Calu3 (cell line): ENCODE data around the gene ADGRA1. TPM values are rescaled to one million over a fixed set of nuclear protein-coding genes. Genes with fewer than 3 reads are reported as not detected.
A peak's percentile ranks its signal among the peaks of the same experiment; 100 is the strongest.

Experiments used
- BruUV-seq: library from RNA; stranded (reverse); fragments of 400-500 nt; replicated peaks from 2 replicates; lab custom pipeline; 2021; lab: Mats Ljungman, UMichigan
- CTCF ChIA-PET: fragments of 300-600 bp; sonication (Branson Sonifier 250); formaldehyde crosslinking; loops from one replicate; lab custom pipeline; 2022; ENCODE audit warnings: antibody characterized with exemption; lab: Charles Lee
- DNase-seq: peaks from one replicate; pipeline ENCODE4 v3.0.0; 2022
- H3K27ac Mint-ChIP-seq: one replicate; pipeline ENCODE4 v1.8.0; 2022; ENCODE audit warnings: mixed read lengths; ENCODE audit not compliant: unreplicated experiment
- H3K27me3 Mint-ChIP-seq: one replicate; pipeline ENCODE4 v1.8.0; 2022; ENCODE audit warnings: mixed read lengths; ENCODE audit not compliant: unreplicated experiment
- H3K36me3 Mint-ChIP-seq: one replicate; pipeline ENCODE4 v1.8.0; 2022; ENCODE audit warnings: mild to moderate bottlenecking, moderate library complexity, mixed read lengths; ENCODE audit not compliant: insufficient read depth, unreplicated experiment
- H3K4me1 Mint-ChIP-seq: one replicate; pipeline ENCODE4 v1.8.0; 2022; ENCODE audit warnings: mild to moderate bottlenecking, low read depth, mixed read lengths; ENCODE audit not compliant: unreplicated experiment
- H3K4me3 Mint-ChIP-seq: one replicate; pipeline ENCODE4 v1.8.0; 2022; ENCODE audit warnings: mild to moderate bottlenecking, low read depth, moderate library complexity, mixed read lengths; ENCODE audit not compliant: unreplicated experiment
- H3K9me3 Mint-ChIP-seq: one replicate; pipeline ENCODE4 v1.8.0; 2022; ENCODE audit warnings: low read depth, mixed read lengths; ENCODE audit not compliant: unreplicated experiment
- CTCF ChIP-seq: fragments of 200-600 bp; IDR thresholded peaks from one replicate; pipeline ENCODE4 v1.8.0; 2022; ENCODE audit warnings: antibody characterized with exemption; ENCODE audit not compliant: unreplicated experiment
- intact Hi-C: fragments of 100-400 bp; cut with micrococcal nuclease; formaldehyde crosslinking; loops from one replicate; pipeline ENCODE4 v1.10.0; 2022; ENCODE audit not compliant: unreplicated experiment
- total RNA-seq: library from RNA; stranded (reverse); gene quantifications from 2 replicates; pipeline ENCODE4 v1.2.3, GENCODE V29; 2022

Gene ADGRA1
- total RNA-seq, 1 experiment from 2014 or later = not detected

GRCh38 chr10:133123050-133123745 is 35.5 kb downstream of the ADGRA1 start:
- BruUV-seq = no TSS peak
- CTCF ChIA-PET = no interaction called here
- Mint-ChIP-seq H3K4me1 (no peaks in the 10 kb centered on the region), H3K9me3 (peaks cover 4% of the 10 kb centered on the region), H3K27ac (no peak overlapping the region), H3K27me3 (peaks cover 44% of the 10 kb centered on the region), H3K36me3 (no peaks in the 10 kb centered on the region), H3K4me3 (no peak overlapping the region)
- intact Hi-C loops = no loop called here
- no peak for DNase-seq
- no peak for TF ChIP-seq CTCF

DNA sequence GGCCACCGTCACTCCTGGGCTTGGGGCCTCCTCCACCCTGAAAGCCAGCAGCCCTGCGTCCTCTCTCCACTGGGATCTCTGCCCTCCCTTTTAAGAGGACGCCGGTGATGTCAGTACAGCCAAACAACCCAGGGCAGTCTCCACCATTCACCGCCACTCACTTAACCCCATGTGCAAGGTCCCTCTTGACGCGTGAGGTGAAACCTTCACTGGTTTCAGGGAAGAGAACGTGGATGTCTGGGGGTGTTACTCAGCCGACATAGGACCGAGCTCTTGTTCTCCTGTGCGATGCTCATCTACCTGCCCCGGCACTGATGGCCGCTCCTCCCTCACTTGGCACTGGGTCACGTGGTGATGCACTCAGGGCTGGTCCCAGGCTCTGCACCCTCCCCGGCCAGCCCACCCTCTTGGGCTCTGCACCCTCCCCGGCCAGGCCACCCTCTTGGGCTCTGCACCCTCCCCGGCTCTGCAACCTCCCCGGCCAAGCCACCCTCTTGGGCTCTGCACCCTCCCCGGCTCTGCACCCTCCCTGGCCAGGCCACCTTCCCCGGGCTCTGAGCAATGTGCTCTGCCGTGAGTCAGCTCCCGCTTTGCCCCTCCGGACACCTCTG is 36.1 kb downstream of the ADGRA1 start:
- intact Hi-C loops = no loop called here
- H3K4me3 Mint-ChIP-seq = no peak overlapping the region
- H3K4me1 Mint-ChIP-seq = no peaks in the 10 kb centered on the region
- no peaks in the 10 kb centered on the region for H3K36me3 Mint-ChIP-seq
- peaks cover 38% of the 10 kb centered on the region for H3K27me3 Mint-ChIP-seq
- no peak overlapping the region for H3K27ac Mint-ChIP-seq
- H3K9me3 Mint-ChIP-seq = peaks cover 2% of the 10 kb centered on the region
- CTCF ChIA-PET = no interaction called here
- no peak for DNase-seq
- BruUV-seq = no TSS peak
- no peak for TF ChIP-seq CTCF

DNA sequence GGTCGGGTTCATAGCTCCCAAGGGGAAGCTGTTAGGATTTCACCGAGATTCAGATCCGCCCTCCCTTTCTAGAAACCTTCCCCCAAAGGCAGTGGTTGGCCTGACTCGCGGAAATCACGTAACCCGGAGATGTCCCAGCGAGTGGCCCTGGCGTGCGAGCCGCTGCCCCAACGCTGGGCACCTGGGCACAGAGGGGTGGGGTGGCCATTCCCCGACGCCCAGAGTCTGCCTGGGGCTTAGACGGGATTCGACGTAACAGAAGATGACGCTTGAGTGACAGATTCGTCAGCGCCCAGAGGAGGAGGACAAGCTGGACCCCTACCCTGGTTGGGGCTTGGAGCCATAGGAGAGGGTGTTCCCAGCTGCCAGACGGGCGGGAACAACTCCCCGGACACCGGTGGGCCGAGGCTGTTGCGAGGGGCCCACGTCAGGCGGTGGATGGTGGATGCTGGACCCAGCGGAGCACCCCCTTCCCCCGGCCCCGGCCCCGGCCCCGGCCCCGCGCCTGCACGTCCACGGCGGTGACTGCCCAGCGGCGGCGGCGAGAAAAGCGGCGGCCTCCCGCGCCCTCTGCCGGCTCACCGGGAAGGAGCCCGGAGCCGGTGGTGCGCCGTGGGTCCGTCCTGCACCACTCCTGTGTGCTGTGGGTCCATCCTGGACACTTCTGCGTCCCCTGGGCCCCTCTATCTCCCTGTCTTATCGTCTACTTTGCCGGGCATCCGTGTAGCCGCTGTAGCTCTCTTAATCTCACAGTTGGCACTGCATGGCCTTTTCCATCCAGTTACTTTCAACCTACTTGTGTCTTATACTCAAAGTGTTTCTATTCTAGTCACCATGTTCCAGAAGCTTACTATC is 36.9 kb downstream of the ADGRA1 start:
- BruUV-seq = no TSS peak
- H3K4me3 Mint-ChIP-seq = no peak overlapping the region
- H3K9me3 Mint-ChIP-seq = no peaks in the 10 kb centered on the region
- peak; percentile 63 for DNase-seq
- no peaks in the 10 kb centered on the region for H3K4me1 Mint-ChIP-seq
- peaks cover 35% of the 10 kb centered on the region for H3K27me3 Mint-ChIP-seq
- peak; percentile 40 for TF ChIP-seq CTCF
- H3K36me3 Mint-ChIP-seq = no peaks in the 10 kb centered on the region
- intact Hi-C loops = no loop called here
- CTCF ChIA-PET = no interaction called here
- H3K27ac Mint-ChIP-seq = no peak overlapping the region

- H3K9me3 Mint-ChIP-seq = no peaks in the 10 kb centered on the region
- H3K4me3 Mint-ChIP-seq = no peak overlapping the region
- no peak overlapping the region for H3K27ac Mint-ChIP-seq
- intact Hi-C loops = no loop called here
- CTCF ChIA-PET = no interaction called here
- no peaks in the 10 kb centered on the region for H3K4me1 Mint-ChIP-seq
- peaks cover 48% of the 10 kb centered on the region for H3K27me3 Mint-ChIP-seq
- no peak for TF ChIP-seq CTCF
- no TSS peak for BruUV-seq
- DNase-seq = no peak
- no peaks in the 10 kb centered on the region for H3K36me3 Mint-ChIP-seq
These were observed 38.2 kb downstream of the ADGRA1 start for GRCh38 chr10:133125901-133126300.
